HEK293 (cell line): ENCODE results near the gene NOXO1.

Experiments
- CTCF ChIA-PET: fragments of 350-600 bp; formaldehyde crosslinking; extraction: SDS; loops from one replicate; lab custom pipeline; 2021; ENCODE audit warnings: antibody characterized with exemption; lab: Yijun Ruan, JAX
- POLR2A ChIA-PET: fragments of 300-600 bp; formaldehyde crosslinking; extraction: SDS; loops from one replicate; lab custom pipeline; 2020; ENCODE audit warnings: antibody characterized with exemption, inconsistent platforms; lab: Yijun Ruan, JAX
- H3K27ac ChIP-seq: fragments of 200-500 bp; sonication (Bioruptor generic); 2 replicates; pipeline ENCODE4 v1.5.1; 2014; ENCODE audit warnings: low read depth, low read length, control low read depth, inconsistent platforms; ENCODE audit errors: extremely low read depth
- H3K36me3 ChIP-seq, 2 experiments: fragments of 200-500 bp in 1 of 2; sonication (Bioruptor generic) in 1 of 2; 1 replicate in 1 of 2; 2 replicates in 1 of 2; pipeline ENCODE4 v1.5.1; 2014 to 2017; ENCODE audit warnings: inconsistent platforms in 2 of 2, low read length in 2 of 2; ENCODE audit not compliant: control insufficient read depth in 2 of 2, insufficient read depth in 1 of 2
- H3K4me1 ChIP-seq: fragments of 200-500 bp; sonication (Bioruptor generic); 2 replicates; pipeline ENCODE4 v1.5.1; 2014; ENCODE audit warnings: mild to moderate bottlenecking, low read length, inconsistent platforms; ENCODE audit not compliant: control insufficient read depth, insufficient read depth
- H3K4me3 ChIP-seq: 2 replicates; pipeline ENCODE4 v1.5.1; 2011; ENCODE audit warnings: low read depth, mild to moderate bottlenecking, control low read depth, low read length, moderate library complexity
- H3K9me3 ChIP-seq: fragments of 200-500 bp; sonication (Bioruptor generic); 2 replicates; pipeline ENCODE4 v1.5.1; 2014; ENCODE audit warnings: low read depth, low read length, inconsistent platforms; ENCODE audit not compliant: control insufficient read depth, insufficient read depth
- CTCF ChIP-seq: fragments of 450-650 bp; formaldehyde crosslinking; IDR thresholded peaks from 2 replicates; pipeline ENCODE4 v1.5.1; 2016; ENCODE audit warnings: missing biosample characterization, missing genetic modification characterization
- HOXA7 ChIP-seq: sonication (generic); formaldehyde crosslinking; IDR thresholded peaks from 2 replicates; pipeline ENCODE4 v1.8.1; 2022; ENCODE audit warnings: missing genetic modification reagents, borderline replicate concordance
- MZF1 ChIP-seq: fragments of 450-650 bp; formaldehyde crosslinking; IDR thresholded peaks from 2 replicates; pipeline ENCODE4 v1.5.1; 2017; ENCODE audit warnings: missing biosample characterization, missing genetic modification characterization, borderline replicate concordance
- PRDM10 ChIP-seq: fragments of 450-650 bp; formaldehyde crosslinking; IDR thresholded peaks from 2 replicates; pipeline ENCODE4 v1.5.1; 2016; ENCODE audit warnings: missing biosample characterization, missing genetic modification characterization
- SCRT1 ChIP-seq: fragments of 450-650 bp; formaldehyde crosslinking; IDR thresholded peaks from 2 replicates; pipeline ENCODE4 v1.5.1; 2016; ENCODE audit warnings: missing biosample characterization, missing genetic modification characterization, borderline replicate concordance
- ZFP3 ChIP-seq: fragments of 450-650 bp; formaldehyde crosslinking; IDR thresholded peaks from 2 replicates; pipeline ENCODE4 v1.5.1; 2016; ENCODE audit warnings: low read depth, missing biosample characterization, missing genetic modification characterization
- ZNF133 ChIP-seq: fragments of 450-650 bp; formaldehyde crosslinking; IDR thresholded peaks from 2 replicates; pipeline ENCODE4 v1.5.1; 2016; ENCODE audit warnings: missing biosample characterization, missing genetic modification characterization
- ZNF174 ChIP-seq: fragments of 450-650 bp; formaldehyde crosslinking; IDR thresholded peaks from 2 replicates; pipeline ENCODE4 v1.5.0; 2017; ENCODE audit warnings: missing biosample characterization, mild to moderate bottlenecking, missing genetic modification characterization
- ZNF391 ChIP-seq: fragments of 450-650 bp; formaldehyde crosslinking; IDR thresholded peaks from 2 replicates; pipeline ENCODE4 v1.5.1; 2016; ENCODE audit warnings: low read depth, missing biosample characterization, missing genetic modification characterization, borderline replicate concordance
- ZNF501 ChIP-seq: fragments of 450-650 bp; formaldehyde crosslinking; IDR thresholded peaks from 2 replicates; pipeline ENCODE4 v1.5.1; 2016; ENCODE audit warnings: missing biosample characterization, missing genetic modification characterization
- ZNF513 ChIP-seq: fragments of 450-650 bp; IDR thresholded peaks from 2 replicates; pipeline ENCODE4 v1.5.1; 2018; ENCODE audit warnings: missing biosample characterization, missing genetic modification characterization
- ZNF530 ChIP-seq: fragments of 450-650 bp; formaldehyde crosslinking; IDR thresholded peaks from 2 replicates; pipeline ENCODE4 v1.5.1; 2016; ENCODE audit warnings: low read depth, missing biosample characterization, missing genetic modification characterization
- ZNF544 ChIP-seq: fragments of 450-650 bp; formaldehyde crosslinking; IDR thresholded peaks from 2 replicates; pipeline ENCODE4 v1.5.0; 2017; ENCODE audit warnings: missing biosample characterization, missing genetic modification characterization
- ZNF548 ChIP-seq: fragments of 450-650 bp; formaldehyde crosslinking; IDR thresholded peaks from 2 replicates; pipeline ENCODE4 v1.5.1; 2016; ENCODE audit warnings: missing biosample characterization, missing genetic modification characterization
- ZNF549 ChIP-seq: fragments of 450-650 bp; IDR thresholded peaks from 2 replicates; pipeline ENCODE4 v1.5.1; 2018; ENCODE audit warnings: missing biosample characterization, missing genetic modification characterization, mild to moderate bottlenecking, inconsistent platforms, moderate library complexity
- ZNF555 ChIP-seq: fragments of 450-650 bp; formaldehyde crosslinking; conservative IDR thresholded peaks from 2 replicates; pipeline ENCODE4 v1.5.1; 2017; ENCODE audit warnings: missing biosample characterization, mild to moderate bottlenecking, missing genetic modification characterization, inconsistent platforms
- ZNF560 ChIP-seq: fragments of 450-650 bp; formaldehyde crosslinking; IDR thresholded peaks from 2 replicates; pipeline ENCODE4 v1.5.1; 2017; ENCODE audit warnings: missing biosample characterization, missing genetic modification characterization, borderline replicate concordance
- ZNF654 ChIP-seq: fragments of 450-650 bp; formaldehyde crosslinking; IDR thresholded peaks from 2 replicates; pipeline ENCODE4 v1.5.1; 2016; ENCODE audit warnings: low read depth, missing biosample characterization, missing genetic modification characterization
- ZNF677 ChIP-seq: fragments of 450-650 bp; IDR thresholded peaks from 2 replicates; pipeline ENCODE4 v1.5.0; 2018; ENCODE audit warnings: missing biosample characterization, mild to moderate bottlenecking, missing genetic modification characterization, moderate library complexity
- ZNF777 ChIP-seq: fragments of 450-650 bp; formaldehyde crosslinking; IDR thresholded peaks from 2 replicates; pipeline ENCODE4 v1.5.1; 2017; ENCODE audit warnings: missing biosample characterization, missing genetic modification characterization, borderline replicate concordance
- ZNF830 ChIP-seq: fragments of 450-650 bp; IDR thresholded peaks from 2 replicates; pipeline ENCODE4 v1.5.0; 2018; ENCODE audit warnings: missing biosample characterization, missing genetic modification characterization, low read depth, mild to moderate bottlenecking, moderate library complexity
- ZSCAN23 ChIP-seq: fragments of 450-650 bp; formaldehyde crosslinking; IDR thresholded peaks from 2 replicates; pipeline ENCODE4 v1.5.1; 2016; ENCODE audit warnings: missing biosample characterization, missing genetic modification characterization

Gene NOXO1

GRCh38 chr16:1947369-1947670 lies 33.9 kb downstream of the NOXO1 start:
- TF ChIP-seq ZNF830 (tag by site-specific recombination) (no peak), ZNF777 (tag by site-specific recombination) (no peak), ZSCAN23 (no peak), ZNF513 (tag by site-specific recombination) (no peak), HOXA7 (no peak)
- TF ChIP-seq, all 188 proteins: peak for 0
- H3K4me1 ChIP-seq: no peaks in the 10 kb centered on the region
- H3K9me3 ChIP-seq: no peaks in the 10 kb centered on the region
- ChIA-PET POLR2A (no interaction called here), CTCF (interaction anchor here (0.6 to 1.8 kb wide), 2 partner anchors 24 to 268 kb away, joined by 3 to 7 read pairs; no protein-coding TSS in a partner anchor)
- no peak overlapping the region for H3K4me3 ChIP-seq
- no peak overlapping the region for H3K27ac ChIP-seq
- no peaks in the 10 kb centered on the region for H3K36me3 ChIP-seq

- Histone ChIP-seq H3K4me3 (no peak overlapping the region), H3K36me3 (no peaks in the 10 kb centered on the region), H3K9me3 (no peaks in the 10 kb centered on the region), H3K4me1 (no peaks in the 10 kb centered on the region)
- ChIA-PET CTCF (interaction anchor here (0.6 to 1.8 kb wide), 3 partner anchors 23 to 267 kb away, joined by 3 to 7 read pairs (median 3); partner anchors contain the start of genes NUBP2 and SPSB3), POLR2A (interaction anchor here (0.7 to 1.2 kb wide), 2 partner anchors 14 to 18 kb away, joined by 3 to 5 read pairs; partner anchors contain the start of gene RPS2)
- no peak for TF ChIP-seq ZNF174 (tag by site-specific recombination)
- TF ChIP-seq ZFP3 (tag by site-specific recombination): no peak
- no peak for TF ChIP-seq ZNF555 (tag by site-specific recombination)
- no peak for TF ChIP-seq ZNF391 (tag by site-specific recombination)
- TF ChIP-seq ZNF548 (tag by site-specific recombination): no peak
- no peak for TF ChIP-seq CTCF (tag by site-specific recombination)
- no peak for TF ChIP-seq ZNF677 (tag by site-specific recombination)
- TF ChIP-seq ZNF560 (tag by site-specific recombination): no peak
- TF ChIP-seq ZNF530: no peak
- no peak for TF ChIP-seq ZNF133
- TF ChIP-seq ZNF654 (tag by site-specific recombination): no peak
- no peak for TF ChIP-seq ZNF501 (tag by site-specific recombination)
- TF ChIP-seq ZNF549 (tag by site-specific recombination): no peak
- TF ChIP-seq SCRT1: no peak
- TF ChIP-seq ZNF544 (tag by site-specific recombination): no peak
- TF ChIP-seq MZF1 (tag by site-specific recombination): no peak
- TF ChIP-seq PRDM10 (tag by site-specific recombination): no peak
- TF ChIP-seq, all 188 proteins: peak for 0
- H3K27ac ChIP-seq: no peak overlapping the region
These were observed 34.5 kb downstream of the NOXO1 start for GRCh38 chr16:1946495-1947368.
